GM18498 (cell line): ENCODE measurements around the gene MMD.
"Not testable (repeated sequence)": the region's sequence is repeated elsewhere in the genome, so short reads cannot be mapped to it uniquely, and the experiment has no call there.

ENCODE experiments used
- ATAC-seq: cut with Tn5 transposase; IDR thresholded peaks from one replicate; pipeline ENCODE4 v1.9.1; 2021; ENCODE audit warnings: mild to moderate bottlenecking, moderate library complexity; ENCODE audit not compliant: unreplicated experiment

Gene MMD

DNA sequence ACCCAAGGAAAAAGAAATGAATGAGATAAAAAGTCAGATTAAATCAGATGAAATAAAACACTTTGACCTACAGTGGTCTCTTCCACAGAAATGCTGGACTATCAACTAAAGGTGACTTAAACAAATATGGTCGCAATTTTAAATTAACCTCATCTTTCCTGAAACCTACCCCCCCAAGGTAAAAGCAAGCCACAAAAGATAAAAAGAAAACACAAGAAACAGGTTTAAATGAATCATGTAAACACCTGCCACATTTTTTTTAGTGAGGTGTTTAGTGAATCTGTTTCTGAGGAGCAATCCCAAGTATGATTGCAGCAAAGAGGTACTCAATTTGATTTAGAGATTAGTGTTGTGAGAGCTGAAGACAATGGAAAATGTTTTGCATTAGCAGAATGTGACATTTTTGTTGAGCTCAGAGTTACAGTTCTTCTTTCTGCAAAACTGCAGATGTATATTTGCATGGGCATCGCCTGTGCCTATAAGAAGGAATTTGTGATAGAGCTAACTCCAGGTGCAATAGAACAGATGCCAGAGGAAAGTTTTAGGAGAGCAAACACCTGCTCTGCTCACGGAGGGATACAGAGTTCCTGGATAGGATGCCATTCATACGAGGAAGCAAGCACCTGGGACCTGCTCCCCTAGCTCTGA, 3.4 kb upstream of the MMD start:
- no peak for ATAC-seq

GRCh38 chr17:55423535-55423934, 1.9 kb upstream of the MMD start:
- ATAC-seq, result no peak

DNA sequence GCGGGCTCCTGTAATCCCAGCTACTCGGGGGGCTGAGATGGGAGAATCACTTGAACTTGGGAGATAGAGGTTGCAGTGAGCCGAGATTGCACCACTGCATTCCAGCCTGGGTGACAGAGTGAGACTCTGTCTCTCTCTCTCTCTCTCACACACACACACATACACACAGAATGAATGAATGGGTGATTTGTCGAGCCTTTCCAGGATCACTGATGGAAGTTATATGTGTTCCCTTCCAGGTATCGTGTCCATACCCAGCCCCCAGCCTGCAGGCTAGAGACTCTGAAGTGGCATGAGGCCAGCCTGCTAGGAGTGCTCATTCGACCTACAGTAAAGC, 1.2 kb upstream of the MMD start:
- not testable (repeated sequence) for ATAC-seq

DNA sequence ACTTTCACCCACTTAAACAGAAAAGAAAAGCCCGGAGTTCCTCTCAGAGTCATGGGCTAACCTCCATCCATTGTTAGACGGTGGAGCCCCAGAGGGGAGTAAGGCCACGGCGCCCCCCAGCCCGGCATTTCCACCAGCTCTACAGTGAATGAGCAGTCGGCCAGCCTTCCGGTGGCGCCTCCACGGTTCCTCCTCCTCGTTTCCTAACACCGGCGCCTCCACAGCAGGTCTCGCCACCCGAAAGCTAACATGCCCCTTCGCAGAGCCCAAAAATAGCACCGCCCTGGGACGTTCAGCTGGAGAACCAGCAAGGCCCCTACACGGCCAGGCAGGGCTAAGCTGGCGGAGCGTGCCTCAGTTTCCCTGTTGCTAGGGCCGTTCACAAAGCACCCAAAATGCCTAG, 858 bp downstream of the MMD start:
- no peak for ATAC-seq

GRCh38 chr17:55420067-55420775, 1.4 kb downstream of the MMD start:
- ATAC-seq, result peak; percentile 27

GRCh38 chr17:55418369-55419268, 3.0 kb downstream of the MMD start:
- ATAC-seq, result no peak

DNA sequence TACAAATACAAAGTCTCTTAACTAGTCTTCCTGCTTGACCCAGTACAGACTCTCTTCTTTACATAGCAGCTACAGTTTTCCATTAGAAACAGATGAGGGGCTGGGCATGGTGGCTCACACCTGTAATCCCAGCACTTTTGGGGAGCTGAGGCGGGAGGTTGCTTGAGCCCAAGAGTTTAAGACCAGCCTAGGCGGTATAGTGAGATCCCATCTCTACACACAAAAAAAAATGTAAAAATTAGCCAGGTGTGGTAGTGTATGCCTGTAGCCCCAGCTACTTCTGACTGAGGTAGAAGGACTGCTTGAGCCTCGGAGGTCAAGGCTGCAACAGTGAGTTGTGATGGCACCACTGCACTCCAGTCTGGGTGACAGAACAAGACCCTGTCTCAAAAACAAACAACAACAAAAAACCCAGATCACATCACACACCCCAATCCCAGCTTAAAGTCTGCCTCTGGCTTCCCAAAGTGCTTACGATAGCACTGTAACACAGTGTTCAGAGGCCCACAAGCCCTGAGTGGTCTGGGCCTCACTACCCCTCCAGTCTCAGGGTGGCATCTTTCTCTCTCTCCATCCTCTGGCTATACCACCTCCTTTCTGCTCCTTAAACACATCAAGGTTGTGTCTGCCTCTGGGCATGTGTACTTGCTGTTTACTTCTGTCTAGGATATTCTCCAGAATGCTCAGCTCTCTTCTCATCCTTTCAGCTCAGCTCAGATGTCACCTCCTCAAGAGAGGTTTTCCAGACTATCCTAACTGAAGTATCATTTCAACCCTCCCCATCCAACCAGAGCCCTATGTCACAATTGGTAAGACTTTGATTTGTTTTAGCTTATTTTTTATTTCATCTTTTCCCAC, 4.0 kb downstream of the MMD start:
- ATAC-seq, result no peak

DNA sequence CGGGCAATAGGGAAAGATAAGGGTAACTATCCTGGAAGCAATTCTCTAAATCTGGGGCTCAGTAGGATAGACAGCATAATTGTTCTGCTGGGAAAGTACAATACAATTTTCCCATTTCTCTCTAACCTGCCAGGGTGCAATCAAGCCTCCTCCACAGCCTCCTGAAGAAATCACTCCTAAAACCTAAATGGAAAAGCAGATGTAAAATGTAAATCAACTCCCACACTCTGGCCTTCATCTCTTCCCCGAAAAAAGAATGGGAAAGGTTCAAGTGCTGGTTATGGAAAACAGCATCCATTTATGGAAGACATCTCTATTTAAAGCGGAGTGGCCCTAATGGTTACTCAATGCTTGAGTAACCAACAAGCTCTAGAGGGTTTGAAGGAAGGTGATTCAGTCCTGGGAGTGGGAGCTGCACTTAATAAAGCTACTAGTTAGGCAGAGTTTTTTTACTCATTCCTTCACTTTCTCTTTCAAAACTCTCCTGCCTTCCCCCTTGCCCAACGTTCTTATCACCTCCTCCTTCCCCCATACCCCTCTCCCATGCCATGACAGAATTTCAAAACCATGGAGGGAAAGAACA, 5.1 kb downstream of the MMD start:
- no peak for ATAC-seq

DNA sequence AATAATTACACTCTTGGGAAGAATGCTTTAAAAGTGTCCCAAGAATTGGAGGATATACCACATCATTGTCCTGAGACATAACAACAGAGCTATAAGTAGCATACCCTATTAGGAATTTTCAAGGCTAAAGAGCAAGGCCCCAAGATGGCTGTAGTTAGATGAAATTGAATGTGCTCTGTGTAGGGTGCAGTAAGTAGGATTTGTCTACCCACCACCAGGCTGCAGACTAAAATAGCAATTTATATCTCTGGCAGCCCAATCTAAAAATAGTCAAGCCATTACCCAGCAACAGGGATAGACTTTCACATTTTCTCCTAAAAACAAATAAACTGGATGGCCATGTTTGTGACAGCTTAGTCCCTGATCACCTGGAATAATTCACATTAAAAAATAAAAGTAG, 5.6 kb downstream of the MMD start:
- no peak for ATAC-seq

DNA sequence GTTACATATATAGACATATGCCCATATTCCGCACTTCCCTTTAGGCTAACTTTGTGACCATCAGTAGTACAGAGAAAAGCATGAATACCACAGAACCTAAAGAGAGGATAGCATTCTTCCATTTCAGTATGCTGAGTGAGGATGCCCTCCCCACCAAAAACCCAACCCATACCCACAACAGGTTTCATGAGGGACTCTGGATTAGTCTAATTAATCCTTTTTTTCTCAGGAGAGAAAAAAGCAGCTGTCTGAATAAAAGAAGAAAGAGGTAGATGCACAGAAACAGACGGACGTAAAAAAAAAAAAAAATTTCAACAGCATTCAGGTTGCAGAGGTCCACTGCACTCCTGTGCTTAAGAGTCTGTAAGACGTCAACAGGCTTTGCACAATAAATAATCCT, 6.7 kb downstream of the MMD start:
- no peak for ATAC-seq

DNA sequence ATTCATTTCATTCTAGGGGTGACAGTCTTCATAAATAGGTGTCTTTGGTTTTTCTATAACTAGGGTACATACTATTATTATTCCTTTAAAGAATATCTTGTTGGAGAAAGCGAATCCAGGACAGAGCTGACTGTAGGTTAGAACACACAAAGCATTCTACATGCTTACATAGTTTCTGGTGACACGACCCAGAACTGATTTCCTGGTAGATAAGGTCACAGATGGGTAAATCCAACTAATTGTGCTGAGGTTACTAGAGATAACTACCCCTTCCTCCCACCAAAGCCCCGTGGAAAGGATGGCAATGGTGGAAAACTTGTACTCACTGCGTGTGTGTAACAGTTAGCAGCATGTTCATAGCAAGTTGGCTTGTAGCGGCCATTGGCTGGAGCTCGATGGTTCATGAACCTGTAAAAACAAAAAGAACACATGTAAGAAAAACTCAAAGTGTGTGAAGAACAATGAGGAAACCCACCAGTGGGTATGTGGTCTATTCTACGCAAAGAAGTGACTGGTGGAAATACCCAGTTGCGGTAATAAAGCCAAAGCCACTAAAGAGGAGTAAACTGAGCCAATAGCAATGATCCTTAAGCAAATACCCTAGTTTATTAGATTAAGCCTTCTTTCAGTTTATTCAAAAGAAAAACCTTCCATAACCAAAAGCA, 7.7 kb downstream of the MMD start:
- no peak for ATAC-seq

DNA sequence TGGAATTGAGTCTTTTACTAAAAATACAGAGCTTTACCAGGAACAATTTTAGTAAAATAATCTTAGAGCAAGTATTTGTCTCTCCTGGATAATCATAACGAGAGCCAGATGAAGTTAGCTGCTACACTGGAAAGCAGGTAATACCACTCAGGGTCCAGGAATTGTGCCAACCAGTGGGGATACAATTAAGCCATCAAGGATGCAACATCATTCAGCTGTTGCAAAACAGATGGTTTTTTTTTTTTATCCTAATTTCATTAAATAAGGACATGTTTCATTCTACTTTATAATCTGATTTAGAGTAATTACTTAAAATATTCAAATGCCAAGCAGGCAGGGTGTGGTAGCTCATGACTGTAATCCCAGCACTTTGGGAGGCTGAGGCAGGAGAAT, 10.2 kb downstream of the MMD start:
- ATAC-seq, result no peak

GRCh38 chr17:55410722-55411462, 10.7 kb downstream of the MMD start:
- ATAC-seq, result no peak

GRCh38 chr17:55409030-55409800, 12.4 kb downstream of the MMD start:
- no peak for ATAC-seq

DNA sequence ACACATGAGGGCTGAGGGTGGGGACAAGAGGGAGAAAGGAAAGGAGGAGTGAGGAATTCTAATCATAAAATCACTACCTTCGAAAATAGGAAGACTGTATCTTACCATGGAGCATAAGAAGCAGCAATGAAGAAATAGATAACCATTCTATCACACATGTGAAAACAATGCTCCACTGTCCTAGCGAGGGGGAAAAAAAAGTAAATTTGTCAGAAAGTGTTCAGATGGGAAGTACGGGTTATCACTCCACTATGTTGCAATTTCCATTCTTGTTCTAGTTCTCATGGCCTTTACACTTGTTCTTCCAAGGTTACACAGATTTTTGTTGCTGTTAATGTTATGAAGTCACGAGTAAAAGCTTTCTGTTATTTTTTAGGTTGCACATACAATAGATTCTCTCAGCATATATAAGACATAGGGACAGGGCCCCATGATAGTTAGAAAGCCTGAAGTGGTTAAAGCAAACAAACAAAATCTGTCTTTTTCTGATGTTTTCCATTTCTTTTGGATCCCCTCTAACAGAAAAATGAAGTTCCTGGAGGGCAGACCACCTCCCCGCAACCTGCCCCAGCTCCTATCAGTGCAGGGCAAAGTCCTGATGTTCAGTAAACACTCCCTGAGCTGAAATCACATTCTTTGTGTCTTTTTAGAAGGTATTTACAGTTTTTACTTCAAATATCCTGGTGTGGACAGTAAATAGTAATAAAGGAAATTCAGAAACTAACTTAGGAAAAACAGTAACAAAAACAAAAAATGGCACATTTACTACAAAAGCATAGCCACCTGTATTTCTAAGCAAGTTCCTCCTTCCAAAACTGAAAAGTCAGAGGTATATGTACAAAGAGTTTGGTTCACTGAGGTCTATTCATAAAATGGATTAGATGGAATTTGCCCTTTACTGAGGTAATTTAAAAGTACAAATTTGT, 13.7 kb downstream of the MMD start:
- no peak for ATAC-seq

GRCh38 chr17:55405600-55405999, 16.0 kb downstream of the MMD start:
- ATAC-seq, result no peak

- ATAC-seq, result not testable (repeated sequence)
These were observed 17.4 kb downstream of the MMD start for GRCh38 chr17:55404197-55404596.

DNA sequence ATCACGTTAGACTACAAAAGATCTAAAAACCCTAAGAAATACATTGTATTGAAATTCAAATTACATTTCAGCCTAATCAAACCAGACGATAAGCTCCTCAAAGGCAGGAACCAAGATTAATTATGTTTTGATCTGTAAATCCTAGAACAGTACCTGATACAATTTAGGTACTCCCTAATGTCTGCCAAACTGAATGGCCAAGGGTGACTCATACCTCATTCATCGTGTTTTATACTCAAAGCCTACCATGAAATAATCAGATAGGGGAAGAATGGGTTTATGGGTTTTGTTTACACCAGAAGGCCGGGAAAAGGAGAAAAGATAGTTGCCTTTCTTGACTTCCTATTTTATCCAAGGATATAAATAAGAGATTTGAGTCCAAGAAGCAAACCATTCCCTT, 19.3 kb downstream of the MMD start:
- ATAC-seq, result no peak
